Activated CD4-positive, alpha-beta T cell treated with anti-CD3 and anti-CD28 coated beads for 4 hours (primary cell): ENCODE data around the gene AGPAT4.

Experiments used
- DNase-seq, 2 donors: peaks; one replicate each; pipeline ENCODE4 v3.0.0-alpha.2; 2020

The AGPAT4 gene

GRCh38 chr6:161254126-161254463 is 19.8 kb downstream of the AGPAT4 start:
- no peak for DNase-seq

- no peak for DNase-seq
These were observed 22.5 kb downstream of the AGPAT4 start for GRCh38 chr6:161251345-161251744.

- DNase-seq = no peak
These were observed 24.5 kb downstream of the AGPAT4 start for GRCh38 chr6:161249327-161249726.

GRCh38 chr6:161246725-161247124 is 27.1 kb downstream of the AGPAT4 start:
- no peak for DNase-seq

GRCh38 chr6:161245363-161245762 is 28.5 kb downstream of the AGPAT4 start:
- no peak for DNase-seq

- no peak for DNase-seq
These were observed 29.1 kb downstream of the AGPAT4 start for GRCh38 chr6:161244725-161245124.

- DNase-seq = no peak
These were observed 30.8 kb downstream of the AGPAT4 start for GRCh38 chr6:161242779-161243693.

GRCh38 chr6:161242113-161242512 is 31.7 kb downstream of the AGPAT4 start:
- DNase-seq = no peak

- DNase-seq = no peak
These were observed 34.9 kb downstream of the AGPAT4 start for GRCh38 chr6:161239001-161239400.

DNA sequence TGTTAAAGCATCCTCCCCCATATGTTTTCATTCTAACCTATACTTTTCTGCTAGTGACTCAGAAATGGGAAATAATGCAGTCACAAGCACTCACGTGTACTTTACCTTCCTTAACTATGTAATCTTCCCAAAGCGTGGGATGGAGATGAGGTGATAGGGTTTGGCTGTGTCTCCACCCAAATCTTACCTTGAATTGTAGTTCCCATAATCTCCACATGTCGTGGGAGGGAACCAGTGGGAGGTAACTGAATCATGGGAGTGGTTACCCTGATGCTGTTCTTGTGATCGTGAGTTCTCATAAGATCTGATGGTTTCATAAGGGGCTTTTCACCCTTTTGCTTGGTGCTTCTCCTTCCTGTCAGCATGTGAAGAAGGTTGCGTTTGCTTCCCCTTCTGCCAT is 35.4 kb downstream of the AGPAT4 start:
- DNase-seq = no peak

DNA sequence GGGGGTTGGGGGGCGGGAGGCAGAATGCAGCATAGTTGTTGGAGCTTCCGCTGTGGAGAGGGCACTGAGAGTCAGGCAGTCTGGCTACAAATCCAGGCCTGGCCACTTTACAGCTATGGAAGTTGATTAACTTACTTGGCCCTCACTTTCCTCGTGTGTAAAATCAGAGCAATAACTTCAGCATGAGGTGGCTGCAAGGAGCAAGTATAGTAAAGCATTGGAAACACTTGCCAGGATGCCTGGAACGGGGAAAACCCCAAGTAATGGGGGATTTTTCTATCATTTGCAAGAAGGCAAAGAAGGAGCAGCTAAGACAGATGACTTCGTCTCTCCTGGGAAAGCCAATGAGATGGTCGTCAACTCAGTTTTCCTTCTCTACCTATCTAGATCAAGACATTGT is 35.8 kb downstream of the AGPAT4 start:
- DNase-seq = no peak

DNA sequence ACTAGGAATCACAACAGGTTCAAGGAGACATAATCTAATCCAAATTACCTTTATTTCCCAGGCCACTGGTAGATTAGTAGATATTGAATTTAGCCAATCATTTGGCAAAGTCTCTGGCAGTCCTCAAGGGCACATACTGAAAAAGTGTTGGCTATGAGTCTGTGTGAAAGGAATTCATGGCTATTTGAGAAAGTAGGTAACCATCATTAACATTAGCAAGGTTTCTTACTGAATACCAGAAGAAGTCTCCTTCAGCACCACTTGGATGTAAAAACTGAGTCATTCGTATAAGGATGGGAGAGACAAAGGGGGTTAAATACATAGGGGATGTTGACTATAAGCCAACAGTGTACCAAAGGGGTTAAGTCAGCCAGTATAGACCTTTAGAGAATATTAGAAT is 36.7 kb downstream of the AGPAT4 start:
- no peak for DNase-seq

DNA sequence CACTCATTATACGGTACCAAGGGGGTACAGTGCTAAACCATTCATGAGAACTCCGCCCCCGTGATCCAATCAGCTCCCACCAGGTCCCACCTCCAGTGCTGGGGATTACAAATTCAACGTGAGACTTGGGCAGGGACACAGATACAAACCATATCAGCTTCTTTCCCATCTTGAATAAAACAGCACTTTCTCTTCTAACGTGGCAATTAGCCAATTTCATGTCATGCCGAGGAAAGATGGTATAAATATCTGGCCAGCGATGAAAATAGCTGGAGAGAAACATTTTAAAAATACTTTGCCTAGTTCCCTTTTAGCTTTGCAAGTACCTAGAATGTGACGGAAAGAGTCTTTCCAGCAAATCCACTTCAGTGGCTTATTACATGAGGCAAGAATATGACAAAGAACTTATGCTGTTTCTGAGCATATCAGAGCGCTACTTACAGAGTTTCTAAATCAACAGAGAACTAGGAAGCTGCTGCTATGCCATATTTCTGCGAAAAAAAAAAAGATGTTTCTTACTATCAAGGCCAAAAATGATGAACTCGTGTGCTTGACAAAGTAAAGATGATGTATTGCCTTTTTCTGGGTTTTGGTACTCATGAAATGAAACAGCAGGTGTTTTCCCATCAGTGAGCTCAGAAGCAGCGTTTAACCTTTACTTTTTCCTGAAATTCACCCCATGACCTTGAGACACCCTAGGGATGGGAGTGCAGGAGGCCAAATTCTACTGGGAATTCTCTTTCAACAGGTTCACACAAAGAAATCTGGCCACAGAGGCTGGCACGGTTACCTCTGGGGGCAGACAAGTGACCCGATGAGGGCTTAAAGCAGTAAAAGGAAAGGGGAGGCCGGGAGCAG is 37.9 kb downstream of the AGPAT4 start:
- no peak for DNase-seq

DNA sequence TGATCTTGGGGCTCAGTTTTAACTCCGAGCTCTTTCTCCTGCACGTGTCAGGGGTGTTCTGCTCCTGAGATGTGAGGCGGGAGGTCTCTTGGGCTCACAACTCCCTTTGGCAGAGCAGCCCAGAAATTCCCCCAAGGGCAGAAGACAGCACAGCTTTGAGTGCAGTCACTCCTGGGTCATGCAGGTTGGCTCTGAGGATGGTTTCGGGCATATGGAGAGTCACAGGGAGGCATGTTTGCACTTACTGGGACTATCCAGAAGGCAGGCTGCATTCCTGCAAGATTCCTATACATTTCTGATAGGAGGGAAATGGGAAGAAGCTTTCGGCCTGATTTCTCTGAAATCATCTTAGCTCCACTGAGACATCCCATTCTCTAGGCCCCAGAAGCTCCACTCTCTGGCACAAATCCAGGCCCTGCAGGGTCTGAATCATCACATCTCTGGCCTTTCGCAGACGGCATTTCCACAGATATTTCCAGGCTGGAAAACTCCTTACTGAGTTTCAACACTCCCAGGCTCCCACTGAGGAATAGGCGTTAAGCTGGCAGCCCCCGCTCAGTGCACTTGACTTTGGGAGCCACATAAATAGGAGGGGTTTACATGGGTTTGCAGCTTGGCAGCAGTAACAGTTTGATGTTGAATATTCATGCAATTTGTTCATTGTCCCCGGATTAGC is 39.7 kb downstream of the AGPAT4 start:
- no peak for DNase-seq

- no peak for DNase-seq
These were observed 41.4 kb downstream of the AGPAT4 start for GRCh38 chr6:161232467-161232866.

GRCh38 chr6:161232010-161232409 is 41.9 kb downstream of the AGPAT4 start:
- DNase-seq = no peak

DNA sequence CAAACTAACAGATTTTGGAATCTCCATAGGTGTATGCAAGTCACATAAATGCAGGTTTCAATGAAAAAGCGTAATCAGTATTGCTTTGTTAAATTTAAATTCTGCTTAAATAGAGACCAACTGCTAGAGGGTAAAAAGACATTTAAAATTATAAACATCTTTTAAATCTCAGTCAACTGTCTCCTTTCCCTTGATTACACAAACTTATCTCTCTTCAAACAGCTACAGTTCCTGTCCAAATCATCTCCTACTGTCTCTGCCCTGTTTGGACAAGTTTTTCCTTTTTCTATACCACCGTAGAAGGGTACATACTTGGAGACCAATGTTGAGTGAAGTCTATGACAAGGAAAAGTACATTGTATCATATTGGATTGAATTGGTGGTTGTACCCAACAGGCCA is 43.5 kb downstream of the AGPAT4 start:
- DNase-seq = no peak

DNA sequence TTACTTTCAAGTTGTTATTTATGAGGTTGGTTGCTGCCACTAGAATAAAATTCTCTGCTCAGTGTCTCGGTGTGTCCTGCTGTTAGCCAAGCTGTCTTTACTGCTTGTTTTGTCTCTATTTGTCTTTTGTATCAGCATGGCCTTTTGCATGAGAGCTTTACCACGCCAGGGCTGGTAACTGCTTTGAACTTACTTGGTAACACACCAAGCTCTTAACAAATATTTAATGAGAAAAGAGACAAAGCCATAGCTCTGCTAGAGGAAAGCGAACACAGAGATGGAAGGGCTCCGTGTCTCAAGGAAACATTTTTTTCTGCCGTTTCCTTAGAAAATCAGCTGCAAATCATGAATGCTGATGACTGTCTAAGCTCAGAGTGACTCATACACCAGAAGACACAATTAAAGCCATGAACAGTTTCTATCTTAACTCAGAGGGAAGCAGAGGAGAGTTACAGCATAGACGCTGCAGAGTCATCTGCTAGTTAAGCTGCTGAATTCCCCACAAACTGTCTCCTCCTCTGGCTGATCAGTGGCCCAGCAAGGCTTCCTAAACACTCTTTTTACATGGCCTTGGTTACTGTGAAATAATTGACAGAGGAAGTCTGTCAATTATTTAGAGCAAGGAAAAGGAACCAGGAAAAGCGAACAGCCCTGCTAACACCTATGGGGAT is 44.8 kb downstream of the AGPAT4 start:
- DNase-seq = no peak

GRCh38 chr6:161228096-161228495 is 45.8 kb downstream of the AGPAT4 start:
- DNase-seq = no peak

DNA sequence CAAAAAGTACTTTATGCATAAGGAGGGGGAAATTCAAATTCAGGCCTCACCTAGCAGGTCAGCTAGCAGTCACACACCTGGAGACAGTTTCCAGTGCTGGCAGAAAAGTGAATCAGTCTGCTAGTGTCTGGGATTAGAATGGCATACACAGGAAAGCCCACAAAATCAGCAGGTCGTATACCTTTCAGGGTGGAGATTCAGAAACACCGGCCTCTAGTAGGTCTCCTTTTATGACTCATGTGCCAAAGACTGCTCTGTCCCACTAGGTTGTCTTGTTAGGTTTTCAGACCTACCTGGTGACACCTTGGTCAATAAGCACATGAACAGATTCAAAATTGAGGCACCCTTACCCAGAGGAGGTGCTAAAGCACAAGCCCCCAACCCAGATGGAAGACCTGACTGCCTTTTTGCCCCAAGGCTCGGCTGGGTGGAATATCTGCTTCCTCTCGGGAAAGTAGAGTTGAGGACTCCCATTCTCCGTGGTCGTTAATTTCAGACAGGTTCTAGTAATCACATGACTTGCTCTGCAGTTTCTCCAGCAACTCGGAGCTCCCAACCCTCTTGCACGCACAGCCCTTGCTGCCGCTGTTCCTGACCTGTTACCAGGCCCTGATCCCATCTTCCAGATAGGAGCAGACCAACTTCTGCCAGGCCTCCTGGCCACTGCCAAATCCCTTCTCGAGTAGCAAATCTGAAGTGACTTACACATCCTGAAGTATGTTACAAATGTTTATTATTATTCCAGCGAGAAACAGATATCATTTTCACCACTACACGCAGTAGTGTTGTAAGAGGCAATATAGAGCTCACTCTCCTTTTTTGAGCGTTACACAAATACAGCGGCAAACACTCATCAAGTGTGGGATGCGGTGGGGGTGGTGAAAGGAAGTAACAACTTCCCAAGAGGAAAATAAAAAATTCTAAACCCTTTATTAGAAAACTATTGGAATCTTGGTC is 46.6 kb downstream of the AGPAT4 start:
- no peak for DNase-seq
